Stimulated activated CD4-positive, alpha-beta T cell treated with anti-CD3 and anti-CD28 coated beads, TNF-alpha, amount 100 ng/mL, for 48 hours (primary cell): ENCODE measurements around the gene BATF.

Source experiments
- DNase-seq, 3 donors: peaks; one replicate each; pipeline ENCODE4 v3.0.0-alpha.2; 2020; ENCODE audit warnings: low read depth in 3 of 3

The BATF gene

GRCh38 chr14:75595226-75595625 is 73.0 kb downstream of the BATF start:
- no peak for DNase-seq
